NK-92 (cell line): ENCODE results near the gene ZNF580.

Source experiments
- DNase-seq: peaks from one replicate; lab custom pipeline; 2025; ENCODE audit not compliant: unreplicated experiment; lab: John Stamatoyannopoulos, UW

ZNF580 gene

DNA sequence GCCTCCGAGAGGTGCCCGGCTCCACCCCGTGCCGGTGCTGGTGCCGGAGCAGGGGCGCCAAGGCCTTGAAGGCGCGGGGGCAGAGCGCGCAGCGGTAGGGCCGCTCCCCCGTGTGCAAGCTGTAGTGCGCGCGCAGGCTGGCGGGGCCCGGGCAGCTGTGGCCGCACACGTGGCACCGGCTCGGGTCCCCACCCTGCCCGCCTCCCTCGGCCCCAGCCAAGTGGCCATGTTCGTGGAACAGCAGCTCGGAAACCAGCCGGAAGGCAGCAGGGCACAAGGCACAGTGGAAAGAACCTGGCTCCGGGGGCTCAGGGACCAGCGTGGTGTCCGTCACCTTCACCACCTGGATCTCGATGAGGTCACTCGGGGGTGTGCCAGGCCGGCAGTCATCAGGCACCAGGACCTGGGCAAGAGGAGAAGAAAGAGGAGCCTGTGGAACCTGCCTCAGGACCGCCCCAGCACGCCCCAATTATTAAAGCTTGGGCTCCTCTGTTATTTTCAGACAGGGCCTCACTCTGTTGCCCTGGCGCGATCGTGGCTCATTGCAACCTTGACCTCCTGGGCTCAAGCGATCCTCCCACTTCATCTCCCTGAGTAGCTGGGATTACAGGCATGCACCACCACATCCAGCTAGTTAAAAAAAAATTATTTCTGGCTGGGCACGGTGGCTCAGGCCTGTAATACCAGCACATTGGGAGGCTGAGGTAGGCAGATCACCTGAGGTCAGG is 18.4 kb upstream of the ZNF580 start:
- no peak for DNase-seq

DNA sequence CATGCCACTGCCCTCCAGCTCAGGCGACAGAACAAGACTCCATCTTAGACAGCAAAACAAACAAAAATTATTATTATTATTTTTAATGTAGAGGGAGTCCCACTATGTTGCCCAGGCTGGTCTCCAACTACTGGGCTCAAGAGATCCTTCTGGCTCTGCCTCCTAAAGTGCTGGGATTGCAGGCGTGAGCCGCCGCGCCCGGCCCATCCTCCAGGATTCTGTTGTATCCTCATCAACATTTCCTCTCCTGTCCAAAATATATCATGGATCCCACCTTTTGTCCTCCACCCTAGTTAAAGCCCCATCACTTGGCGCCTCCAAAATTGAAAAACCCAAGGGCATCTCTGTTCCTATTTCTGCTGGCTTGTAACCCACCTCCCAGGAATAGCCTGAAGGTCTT is 17.7 kb upstream of the ZNF580 start:
- no peak for DNase-seq

- DNase-seq: no peak
Observed at GRCh38 chr19:55623561-55623960, 17.2 kb upstream of the ZNF580 start.

DNA sequence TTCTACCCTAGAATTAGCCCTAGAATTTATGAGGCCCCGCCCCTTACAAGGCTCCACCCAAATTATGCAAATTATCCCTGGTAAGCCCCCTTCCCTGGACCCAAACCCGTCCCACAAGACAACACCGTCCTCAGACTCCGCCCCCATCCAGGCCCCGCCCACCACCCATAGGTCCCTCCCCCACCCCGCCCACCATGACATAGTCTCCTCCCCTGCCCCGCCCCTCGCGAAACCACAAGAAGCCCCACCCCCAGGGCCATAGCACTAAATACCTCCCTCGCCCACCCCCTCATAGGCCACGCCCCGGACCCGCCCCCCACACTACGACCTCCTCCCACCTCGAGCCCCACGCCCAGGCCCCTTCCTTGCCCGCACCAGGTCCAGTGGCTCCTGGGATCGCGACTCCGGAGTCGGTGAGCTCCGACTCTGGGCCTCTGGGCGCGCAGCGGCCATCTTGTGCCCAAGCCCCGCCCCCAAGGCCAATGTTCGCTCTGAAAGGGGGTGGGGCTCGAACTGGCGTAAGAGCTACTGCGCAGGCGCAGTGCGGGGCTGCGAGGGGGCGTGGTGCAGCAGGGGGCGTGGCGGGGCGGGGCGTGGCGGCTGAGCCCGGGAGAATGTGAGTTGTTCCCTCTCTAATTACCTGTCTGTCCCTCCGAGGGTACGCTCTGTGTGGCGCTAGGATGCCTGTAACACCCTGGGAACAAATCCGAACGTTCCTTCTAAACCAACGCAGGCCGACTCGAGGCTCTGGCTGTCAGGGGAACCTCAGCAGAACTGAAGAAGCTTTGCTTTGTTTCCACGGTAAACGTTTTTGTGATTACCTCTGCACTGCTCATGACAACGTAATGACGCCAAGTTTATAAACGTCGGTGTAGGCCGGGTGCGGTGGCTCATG is 16.4 kb upstream of the ZNF580 start, which contains the start of gene ZNF784:
Gene ZNF784, minus strand, starts transcription at position 458 of the 895 bp plus-strand sequence. Its CDS starts 5 bp downstream, at position 453.
- peak; percentile 62 for DNase-seq

GRCh38 chr19:55625004-55625326 is 15.8 kb upstream of the ZNF580 start:
- DNase-seq: no peak

DNA sequence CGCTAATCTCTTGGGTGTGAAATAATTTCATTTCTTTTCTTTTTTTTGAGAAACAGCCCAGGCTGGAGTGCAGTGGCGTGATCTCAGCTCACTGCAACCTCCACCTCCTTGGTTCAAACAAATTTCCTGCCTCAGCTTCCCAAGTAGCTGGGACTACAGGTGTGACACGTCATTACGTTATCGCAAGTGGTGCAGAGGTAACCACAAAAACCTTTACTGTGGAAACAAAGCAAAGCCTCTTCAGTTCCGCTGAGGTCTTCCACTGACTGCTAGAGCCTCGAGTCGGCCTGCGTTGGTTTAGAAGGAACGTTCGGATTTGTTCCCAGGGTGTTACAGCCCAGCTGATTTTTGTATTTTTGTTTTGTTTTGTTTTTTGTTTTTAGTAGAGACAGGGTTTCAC is 14.5 kb upstream of the ZNF580 start:
- DNase-seq: no peak

GRCh38 chr19:55632463-55632834 is 8.4 kb upstream of the ZNF580 start:
- DNase-seq: no peak

- DNase-seq: no peak
Observed at GRCh38 chr19:55633861-55634260, 6.9 kb upstream of the ZNF580 start.

- DNase-seq: no peak
Observed at GRCh38 chr19:55635334-55635717, 5.5 kb upstream of the ZNF580 start.

DNA sequence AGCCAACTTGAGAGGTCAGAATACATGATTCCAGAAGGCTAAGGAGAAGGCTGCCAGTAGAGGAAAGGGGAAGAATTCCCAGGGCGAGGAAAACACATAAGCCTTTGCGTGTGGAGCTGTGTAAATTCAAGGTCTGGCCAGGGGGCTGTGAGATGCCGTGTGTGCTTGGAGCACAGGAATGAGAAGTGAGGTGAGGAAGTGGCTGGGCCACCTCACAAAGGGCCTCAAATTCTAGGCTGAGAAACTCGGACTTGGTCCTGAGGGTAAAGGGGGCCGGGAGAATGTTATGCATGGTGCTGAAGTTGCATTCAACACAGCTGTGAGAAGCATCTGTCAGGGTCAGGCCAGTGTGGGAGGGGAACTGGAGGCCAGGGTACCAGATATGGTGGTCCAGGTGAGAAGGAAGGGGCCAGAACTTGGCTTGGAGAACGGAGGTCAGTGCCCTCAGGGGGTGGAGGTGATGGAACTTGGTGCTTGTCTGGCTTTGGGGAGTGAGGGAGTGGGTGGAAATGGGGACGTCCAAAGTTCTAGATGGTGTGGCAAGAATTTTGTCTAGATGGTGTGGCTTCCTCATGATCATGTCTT is 4.9 kb upstream of the ZNF580 start:
- no peak for DNase-seq

GRCh38 chr19:55636723-55637122 is 4.1 kb upstream of the ZNF580 start:
- no peak for DNase-seq

GRCh38 chr19:55637534-55637933 is 3.3 kb upstream of the ZNF580 start:
- DNase-seq: no peak

- no peak for DNase-seq
Observed at GRCh38 chr19:55638864-55639359, 1.9 kb upstream of the ZNF580 start.

GRCh38 chr19:55640043-55640576 is 692 bp upstream of the ZNF580 start:
- no peak for DNase-seq

GRCh38 chr19:55641426-55642152 is 787 bp downstream of the ZNF580 start:
- no peak for DNase-seq

DNA sequence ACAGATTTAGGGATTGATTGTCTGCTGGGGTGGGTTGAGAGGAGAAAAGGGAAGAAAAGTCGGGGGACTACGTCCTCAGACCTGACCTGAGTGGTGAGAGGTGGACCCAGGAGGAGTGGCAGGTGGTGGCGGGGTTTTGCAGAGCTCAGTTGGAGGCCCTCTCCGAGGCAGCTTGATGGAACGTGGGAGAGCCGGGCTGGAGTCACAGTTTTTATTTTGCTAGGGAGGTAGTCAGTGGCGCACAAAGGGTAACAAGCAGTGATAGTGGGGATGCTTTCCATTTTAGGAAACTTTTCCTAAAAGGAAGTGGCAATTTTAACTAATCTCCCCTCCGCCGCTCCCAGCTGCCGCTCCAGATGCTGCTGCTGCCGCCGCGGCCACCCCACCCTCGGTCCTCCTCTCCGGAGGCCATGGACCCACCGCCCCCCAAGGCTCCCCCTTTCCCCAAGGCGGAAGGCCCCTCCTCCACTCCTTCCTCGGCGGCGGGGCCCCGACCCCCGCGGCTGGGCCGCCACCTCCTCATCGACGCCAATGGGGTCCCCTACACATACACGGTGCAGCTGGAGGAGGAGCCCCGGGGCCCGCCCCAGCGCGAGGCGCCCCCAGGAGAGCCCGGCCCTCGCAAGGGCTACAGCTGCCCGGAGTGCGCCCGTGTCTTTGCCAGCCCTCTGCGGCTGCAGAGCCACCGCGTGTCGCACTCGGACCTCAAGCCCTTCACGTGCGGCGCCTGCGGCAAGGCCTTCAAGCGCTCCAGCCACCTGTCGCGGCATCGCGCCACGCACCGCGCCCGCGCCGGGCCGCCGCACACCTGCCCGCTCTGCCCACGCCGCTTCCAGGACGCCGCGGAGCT is 1.6 kb downstream of the ZNF580 start:
- no peak for DNase-seq

- DNase-seq: no peak
Observed at GRCh38 chr19:55643003-55643886, 2.4 kb downstream of the ZNF580 start, which contains the start of gene ZNF581. TSS of gene ZNF581 (plus strand) at chr19:55643649. CDS start at chr19:55644572, 923 bp downstream.

DNA sequence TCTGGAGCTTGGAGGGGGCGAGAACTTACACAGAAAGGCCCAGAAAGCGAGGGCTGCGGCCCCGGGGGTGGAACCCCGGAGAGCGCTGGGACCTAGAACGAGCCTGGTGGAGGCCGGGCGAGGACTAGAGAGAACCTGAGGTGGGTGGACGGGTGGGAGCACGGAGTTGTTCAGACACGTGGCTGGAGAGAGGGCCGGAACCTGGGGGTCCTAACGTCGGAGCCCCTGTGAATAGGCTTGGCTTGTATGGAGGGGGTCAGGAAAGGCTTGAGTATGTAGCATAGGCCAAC is 3.0 kb downstream of the ZNF580 start:
- no peak for DNase-seq

DNA sequence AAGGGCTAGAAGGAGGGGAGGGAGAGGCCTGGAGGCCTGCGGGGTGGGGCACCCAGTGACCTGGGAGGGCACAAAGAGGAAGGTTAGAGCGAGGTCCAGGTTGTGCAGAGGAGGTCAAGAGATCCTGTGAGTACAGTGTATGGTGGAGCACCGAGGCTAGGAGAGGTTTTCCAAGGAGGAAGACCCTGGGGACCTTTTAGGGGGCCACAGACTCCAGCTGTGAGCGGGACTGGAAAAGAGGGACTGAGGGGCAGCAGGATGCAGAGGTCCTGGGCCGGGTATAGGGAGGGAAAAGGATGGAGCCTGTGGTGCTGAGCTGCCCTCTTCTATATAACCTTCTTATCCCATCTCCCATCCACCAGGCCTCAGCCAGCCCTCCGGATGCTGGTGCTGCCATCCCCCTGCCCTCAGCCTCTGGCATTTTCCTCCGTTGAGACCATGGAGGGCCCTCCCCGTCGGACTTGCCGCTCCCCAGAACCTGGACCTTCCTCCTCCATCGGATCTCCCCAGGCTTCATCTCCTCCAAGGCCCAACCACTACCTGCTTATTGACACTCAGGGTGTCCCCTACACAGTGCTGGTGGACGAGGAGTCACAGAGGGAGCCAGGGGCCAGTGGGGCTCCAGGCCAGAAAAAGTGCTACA is 3.5 kb downstream of the ZNF580 start:
- no peak for DNase-seq
